Measurements from ENCODE around the gene MACROD2.

MACROD2 gene

DNA sequence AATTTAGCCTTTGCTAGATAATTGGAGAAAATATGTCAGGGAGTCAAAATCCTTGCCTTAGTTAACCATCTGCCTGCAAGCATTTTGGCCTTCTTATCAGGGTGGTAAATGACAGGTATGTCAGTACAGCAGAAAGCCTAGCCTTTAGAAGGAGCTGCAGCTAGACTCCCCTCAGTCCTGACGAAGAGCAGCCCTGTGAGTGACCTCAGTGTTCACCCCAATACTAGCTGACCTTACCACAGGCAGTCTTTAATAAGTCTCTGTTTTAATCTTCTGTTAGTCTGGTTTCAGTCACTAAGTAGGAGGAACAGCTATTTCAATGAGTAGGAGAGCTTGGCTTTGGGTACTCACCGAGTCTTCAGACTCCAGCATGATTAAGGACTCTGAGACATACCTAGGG is 682.1 kb downstream of the MACROD2 start:
- DNase-seq: no peak

DNA sequence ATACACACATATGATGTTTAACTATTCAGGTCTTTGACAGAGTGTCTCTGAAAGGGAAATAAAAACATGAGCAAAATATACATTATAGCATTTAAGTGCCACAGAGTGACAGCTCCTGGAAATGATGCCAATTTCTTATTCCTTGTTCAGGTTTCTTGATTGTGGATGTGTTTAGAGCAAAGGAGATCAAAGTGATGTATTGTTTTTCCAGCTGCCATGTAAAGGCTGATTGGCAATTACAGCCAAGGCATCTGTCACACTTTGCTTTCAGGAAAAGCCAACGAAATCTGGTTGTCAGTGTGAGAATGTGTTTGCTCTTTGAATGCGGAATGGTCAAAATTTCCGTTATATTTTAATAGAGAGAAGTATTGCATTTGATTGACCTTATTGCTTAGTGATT is 689.9 kb downstream of the MACROD2 start:
- DNase-seq: no peak

DNA sequence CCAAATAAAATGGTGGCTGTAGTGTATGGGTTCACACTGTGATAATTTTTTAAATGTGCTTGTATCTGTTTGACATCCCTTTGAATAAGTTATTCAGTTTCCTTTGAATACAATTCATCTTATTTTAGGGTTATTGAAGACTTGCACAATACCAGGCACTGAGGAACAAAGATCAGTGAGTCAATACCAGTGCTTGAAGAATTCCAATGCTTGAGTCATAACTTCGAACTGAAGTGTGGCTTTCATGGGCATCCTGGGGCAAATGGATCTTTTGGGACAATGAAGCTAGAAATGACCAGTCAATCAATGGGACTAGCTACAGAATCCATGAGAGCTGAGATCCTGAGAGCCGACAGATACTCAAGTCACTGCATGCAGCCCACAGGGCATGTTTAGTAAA is 692.0 kb downstream of the MACROD2 start:
- DNase-seq: no peak

DNA sequence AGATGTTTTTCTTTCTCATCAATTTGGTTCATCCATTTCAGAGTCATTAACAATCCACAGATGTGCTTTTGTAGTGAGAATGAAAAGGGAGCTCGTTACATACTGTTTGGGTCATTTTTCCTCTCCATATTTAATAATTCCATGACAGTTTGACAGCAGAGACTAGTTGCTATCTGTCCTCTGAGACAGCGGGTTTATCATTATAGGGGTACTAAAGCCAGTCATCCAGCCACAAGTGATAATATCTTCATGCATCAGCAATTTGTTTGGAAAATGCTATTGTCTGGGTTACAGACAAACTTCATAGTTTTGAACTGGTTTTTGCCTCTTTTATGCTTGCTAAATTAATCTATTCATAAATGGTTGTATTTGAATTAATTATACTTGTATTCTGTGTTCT is 692.7 kb downstream of the MACROD2 start:
- no peak for DNase-seq

DNA sequence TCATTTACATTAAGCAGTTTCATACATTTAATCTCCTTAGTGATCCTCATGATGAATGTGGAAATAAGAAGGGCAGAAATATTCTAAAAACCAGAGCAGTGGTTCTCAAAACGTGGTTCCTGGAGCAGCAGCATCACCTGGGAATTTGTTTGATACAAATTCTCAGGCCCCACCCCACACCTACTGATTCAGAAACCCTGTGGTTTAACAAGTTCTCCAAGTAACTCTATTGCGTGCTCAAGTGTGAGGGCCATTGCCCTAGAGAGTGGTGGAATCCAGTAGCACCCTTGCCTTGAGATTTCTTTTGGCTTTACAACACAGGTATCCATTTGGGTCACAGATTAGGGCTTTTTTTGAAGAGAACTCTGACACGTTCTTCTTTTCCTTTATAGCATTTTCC is 696.7 kb downstream of the MACROD2 start:
- no peak for DNase-seq

DNA sequence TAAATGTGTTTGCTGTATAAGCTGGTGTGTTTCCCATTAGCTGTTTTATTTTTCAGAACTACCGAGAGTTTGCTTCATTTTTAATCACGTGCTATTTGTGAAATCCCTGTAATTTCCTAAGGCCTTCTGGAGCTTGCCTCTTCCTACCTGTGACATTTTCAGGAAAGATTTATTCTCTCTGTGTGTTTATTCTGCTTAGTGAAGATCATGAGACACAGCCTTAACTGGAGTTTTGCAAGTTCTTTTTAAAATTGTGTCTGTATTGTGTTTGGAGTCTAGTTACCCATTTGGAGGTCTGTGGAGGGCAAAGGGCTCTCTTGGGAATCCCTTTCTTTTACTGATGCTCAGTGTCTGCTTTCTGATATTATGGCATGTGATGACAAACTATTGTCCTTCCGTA is 701.2 kb downstream of the MACROD2 start:
- DNase-seq: no peak

DNA sequence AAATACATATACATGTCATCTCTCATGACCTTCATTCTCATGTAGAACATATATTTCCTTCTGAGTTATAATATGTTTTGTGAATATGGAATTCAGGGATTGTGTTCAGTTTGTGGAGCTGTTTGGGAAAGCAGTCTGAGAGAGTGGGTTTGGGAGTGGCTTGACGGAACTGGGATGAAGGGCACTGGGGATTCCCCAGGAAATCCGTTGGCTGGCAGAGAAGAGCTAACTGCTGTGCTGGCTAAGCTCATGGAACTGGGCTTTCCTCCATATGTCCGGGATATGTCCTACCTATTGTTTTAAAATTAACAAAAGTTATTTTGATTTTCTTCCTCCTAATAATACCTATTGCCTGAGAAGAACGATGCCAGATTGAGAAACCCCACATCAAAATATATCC is 701.6 kb downstream of the MACROD2 start:
- no peak for DNase-seq

DNA sequence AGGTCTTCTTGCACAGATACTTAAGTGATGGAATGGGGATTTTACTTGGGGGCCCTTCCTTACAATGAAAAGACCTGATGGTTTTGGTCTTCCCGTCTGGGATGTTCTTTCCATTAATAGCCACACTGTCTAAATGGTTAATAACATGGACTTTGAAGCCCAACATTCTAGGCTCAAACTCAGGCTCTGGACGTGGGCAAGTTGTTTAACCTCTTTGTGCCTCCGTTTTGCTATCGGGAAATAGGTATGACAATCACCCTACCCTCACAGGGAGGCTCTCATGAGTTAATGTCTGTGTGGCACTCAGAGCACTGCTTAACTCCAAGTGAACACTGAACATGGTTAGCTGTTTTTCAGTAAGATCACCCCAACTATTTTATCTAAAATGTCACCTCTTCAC is 702.8 kb downstream of the MACROD2 start:
- no peak for DNase-seq

DNA sequence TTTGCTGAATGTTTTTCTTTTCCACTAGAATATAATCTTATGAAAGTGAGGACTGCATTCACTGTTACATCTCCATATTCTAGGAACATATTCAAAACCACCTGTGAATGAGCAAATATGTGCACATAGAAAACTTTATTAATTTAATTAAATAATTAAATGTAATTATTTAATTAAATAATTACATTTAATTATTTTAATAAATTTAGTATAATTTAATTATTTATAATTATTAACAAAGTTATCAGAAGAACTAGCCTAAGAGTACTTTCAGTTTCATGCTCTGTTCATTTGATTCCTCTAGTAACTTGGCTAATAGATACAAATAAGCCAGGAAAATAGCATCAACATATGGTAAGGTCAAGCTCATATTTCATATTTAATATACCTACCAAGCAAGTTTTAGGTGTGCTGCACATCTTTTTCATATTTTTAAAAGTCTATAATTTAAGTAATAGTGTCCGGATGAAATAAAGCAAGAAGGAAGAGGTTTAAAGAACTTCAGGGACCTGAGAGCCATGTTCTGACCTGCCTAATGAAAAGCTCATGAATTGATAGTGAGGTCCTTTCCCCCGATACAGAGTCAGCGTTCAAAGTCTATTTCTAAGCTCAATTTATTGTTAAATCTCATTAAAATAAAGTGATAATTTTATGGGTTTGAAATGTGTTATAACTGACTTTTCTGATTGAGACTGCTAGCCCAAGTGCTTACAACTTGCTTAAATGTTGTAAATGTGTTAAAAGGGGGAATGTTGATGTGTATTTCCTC is 703.5 kb downstream of the MACROD2 start:
- DNase-seq: no peak

DNA sequence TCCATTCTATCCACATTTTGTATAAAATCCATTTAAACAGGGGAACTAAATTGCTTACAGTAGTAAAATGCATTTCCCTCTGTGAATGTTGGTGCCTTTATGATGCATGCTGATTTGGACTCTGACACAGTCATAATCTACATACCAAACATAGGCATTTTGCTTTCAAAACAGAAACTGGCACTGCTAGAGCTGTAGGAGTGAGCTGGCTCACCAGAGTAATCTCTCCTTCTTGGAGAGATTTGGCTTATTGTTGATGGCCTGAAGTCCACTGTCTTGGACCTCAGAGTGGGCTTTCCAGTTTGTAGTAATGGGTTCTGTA is 705.3 kb downstream of the MACROD2 start:
- DNase-seq: peak; percentile 10

DNA sequence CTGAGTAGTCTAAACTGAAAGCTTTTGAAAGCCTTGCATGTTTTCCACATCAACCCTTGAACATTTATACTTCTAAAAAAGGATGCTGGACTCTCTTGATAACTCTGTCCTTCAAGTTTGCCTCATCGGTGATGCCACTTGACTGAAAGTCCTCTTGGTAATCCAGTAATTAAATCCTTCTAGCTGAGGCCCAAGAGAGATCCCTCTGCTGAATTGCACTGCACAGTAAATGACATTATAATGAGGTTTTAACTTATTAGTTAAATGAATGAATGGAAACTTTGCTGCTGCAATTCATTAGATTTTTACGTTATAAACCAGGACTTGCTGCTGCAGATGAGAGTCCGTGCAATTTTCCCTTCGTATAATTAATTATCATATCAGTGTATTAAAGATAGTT is 706.0 kb downstream of the MACROD2 start:
- DNase-seq: no peak

DNA sequence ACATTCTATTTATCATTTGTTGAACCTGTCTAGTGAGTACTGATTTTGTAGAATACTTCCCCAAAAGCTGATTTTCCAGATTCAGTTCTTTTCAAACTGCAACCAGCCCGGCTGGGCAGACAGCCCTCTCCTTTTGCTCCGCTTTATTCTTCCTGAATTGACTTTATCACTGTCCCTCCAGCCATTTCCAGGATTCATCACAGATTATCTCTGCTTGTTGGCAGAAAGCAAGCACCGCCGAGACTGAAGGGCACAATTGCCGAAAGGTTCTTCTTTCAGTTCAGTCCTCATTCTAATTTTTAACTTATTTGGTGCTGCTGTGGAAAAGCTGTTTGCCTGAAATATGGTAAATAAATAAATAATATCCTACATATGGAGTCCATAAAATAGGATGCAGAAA is 711.2 kb downstream of the MACROD2 start:
- no peak for DNase-seq

DNA sequence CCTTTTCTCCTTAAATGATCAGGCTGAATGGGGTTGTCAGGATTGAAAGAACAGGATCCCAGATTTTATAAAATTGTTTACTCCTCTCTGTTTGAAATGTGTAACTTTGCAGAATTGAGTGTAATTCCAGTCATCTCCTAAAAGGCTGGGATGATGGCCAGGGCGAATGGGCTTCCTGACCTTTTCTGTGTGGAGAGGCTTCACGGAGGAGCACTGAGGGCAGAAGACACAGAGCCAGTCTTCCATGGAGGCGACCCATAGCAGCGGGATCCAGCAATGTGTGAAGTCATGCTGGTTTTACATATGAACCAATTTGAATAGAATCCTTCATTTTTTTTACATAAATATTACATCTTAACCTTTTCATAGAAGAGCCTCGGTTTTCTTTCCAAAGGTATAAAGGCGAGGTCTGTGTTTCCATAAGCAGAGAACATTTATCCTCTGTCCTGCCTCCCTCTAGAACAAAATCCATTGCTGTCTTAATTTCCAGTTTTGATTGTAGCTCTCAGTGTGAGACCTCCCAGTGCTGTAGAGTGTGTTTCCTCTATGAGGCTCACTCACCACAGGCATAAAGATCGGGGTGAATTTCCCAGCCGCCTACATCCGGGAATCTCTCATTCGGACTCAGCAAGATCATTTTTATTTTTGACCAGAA is 711.8 kb downstream of the MACROD2 start:
- DNase-seq: no peak

DNA sequence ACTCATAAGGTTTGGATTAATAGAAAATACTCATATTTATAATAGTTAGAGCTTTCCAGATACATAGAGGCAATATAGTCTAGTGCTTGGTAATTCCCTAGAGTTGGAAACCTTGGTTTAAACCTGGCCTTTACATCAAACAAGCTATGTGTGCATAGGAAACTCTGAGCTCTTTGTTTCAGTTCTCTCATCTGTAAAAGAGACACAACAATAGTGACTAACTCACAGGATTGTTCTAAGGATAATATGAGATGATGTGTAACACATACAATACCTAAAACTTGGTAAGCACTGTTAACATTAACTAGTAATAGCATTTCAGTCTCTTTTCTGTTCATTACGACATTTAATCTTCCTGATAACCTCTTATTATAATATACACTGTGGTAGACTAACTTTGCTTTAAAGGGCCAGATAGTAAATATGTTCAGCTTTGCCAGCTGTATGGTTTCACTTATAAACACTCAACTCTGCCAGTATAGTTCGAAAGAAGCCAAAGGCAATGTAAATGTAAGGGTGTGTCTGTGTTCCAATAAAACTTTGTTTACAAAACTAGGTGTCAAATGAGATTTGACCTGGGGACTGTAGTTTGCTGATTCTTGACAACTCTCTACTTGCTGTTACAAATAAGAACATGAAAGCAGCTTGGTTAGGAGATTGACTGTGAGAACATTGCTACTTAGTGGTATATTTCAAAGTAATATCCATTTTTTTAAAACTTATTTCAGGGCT is 712.7 kb downstream of the MACROD2 start:
- DNase-seq: no peak

DNA sequence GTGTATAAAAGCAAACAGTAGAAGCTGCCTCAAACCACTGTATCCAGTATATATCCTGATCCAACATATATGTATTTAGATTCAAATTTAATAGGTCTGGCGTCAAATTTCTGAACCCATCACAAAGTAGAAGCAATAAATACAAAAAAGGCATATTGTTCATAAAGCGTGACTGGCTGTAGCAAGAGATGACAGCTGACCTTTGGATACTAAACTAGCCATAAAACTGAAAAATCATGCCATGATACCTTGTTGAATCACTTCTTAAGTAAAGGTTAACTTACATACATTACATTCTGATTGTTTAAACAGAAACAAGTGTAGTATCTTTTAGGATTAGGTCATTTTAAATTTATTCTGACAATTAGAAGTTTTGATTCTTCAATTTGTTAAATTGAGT is 714.1 kb downstream of the MACROD2 start:
- no peak for DNase-seq

DNA sequence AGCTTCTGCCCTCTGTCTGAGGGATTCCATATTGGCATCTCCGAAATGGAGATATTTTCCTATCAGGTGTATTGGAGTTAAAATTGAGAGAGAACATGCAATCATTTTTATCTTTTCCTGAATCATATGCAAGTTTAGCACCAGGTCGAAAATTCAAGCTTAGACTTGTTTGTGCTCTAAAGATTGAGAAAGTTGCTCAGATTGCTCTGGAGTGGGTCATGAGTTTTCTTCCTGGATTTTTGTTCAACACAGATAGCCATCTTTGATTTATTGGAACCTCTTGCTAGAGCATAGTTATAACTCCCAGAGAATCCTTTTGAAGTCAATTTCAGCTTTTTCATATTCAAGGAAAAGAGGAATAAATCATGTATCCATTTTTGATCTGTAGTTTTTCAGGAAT is 715.6 kb downstream of the MACROD2 start:
- no peak for DNase-seq

DNA sequence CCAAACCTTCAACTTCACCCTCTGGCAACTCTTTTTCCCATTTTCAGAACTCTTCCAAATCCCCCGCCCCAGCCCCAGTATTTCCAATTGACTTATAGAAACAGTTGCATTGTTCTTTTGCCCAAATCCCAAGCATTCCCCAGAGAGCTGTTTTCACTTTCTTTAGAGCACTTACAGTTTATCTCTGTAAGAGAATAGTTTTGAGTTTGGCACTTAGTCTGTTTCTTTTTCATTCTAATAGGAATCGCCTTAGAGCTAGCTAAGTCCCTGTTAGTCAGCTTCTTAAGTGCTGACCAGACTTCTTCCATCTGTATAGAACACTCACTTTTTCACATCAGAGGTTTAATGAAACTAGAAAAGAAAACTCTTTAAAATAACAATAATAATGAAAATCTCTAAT is 716.3 kb downstream of the MACROD2 start:
- no peak for DNase-seq

DNA sequence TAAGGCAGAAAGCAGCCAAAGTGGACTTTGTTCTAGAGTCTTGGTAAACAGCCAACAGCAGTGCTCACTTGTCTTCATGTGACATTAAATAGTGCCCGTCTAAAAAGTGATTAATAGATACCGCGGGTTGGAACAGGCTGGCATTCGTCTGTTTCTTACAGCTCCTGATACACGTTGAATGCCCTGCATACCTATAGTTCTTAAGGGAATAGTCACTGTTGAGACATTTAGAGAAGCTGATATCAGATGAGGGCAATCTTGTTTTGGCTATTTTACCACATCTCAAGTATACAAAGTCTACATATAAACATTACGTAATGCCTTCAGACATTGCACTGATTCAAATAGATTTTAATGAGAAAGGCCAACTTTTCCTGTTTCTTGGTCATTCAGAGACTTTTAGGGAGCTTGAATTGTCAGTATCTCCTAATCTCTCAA is 717.0 kb downstream of the MACROD2 start:
- DNase-seq: peak; percentile 8

DNA sequence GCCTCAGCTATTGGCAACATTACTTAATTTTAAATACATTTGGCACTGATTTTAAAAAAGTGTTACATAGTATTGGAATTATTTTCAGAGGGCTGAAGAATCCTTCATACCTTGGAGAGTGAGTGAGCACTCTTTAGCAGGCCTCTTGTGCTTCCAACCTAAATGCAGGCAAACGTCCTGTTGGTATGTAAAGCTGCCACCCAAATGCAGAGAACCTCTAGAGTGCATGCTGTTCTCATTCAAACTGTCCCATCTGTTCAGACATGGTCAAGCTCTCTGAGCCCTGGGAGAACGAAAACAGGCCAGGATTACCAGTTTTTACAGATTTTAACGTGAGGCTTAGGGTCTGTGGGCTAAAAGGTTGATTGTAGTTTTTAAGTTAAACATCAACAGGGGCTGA is 720.1 kb downstream of the MACROD2 start:
- DNase-seq: no peak

DNA sequence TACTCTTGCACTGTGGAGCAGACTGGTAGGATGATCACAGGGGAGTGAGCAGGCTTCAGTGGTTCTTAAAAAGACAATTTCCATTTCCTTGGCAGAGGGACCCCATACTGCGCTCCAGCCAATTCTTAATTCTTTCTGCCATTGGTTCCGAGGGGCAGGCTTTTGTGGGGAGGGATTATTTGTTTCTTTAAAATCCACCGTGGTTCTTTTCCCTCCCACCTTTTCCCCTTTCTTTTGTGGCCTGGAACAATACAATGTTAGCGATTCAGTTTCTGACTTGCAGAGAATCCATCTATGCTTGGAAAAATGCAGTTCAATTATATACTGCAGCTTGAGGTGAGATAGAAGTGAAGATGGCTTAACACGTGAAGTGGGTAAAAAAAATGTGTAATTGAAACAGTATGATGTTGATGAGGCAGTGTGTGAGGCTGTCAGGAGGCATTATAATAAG is 721.1 kb downstream of the MACROD2 start:
- DNase-seq: no peak

DNA sequence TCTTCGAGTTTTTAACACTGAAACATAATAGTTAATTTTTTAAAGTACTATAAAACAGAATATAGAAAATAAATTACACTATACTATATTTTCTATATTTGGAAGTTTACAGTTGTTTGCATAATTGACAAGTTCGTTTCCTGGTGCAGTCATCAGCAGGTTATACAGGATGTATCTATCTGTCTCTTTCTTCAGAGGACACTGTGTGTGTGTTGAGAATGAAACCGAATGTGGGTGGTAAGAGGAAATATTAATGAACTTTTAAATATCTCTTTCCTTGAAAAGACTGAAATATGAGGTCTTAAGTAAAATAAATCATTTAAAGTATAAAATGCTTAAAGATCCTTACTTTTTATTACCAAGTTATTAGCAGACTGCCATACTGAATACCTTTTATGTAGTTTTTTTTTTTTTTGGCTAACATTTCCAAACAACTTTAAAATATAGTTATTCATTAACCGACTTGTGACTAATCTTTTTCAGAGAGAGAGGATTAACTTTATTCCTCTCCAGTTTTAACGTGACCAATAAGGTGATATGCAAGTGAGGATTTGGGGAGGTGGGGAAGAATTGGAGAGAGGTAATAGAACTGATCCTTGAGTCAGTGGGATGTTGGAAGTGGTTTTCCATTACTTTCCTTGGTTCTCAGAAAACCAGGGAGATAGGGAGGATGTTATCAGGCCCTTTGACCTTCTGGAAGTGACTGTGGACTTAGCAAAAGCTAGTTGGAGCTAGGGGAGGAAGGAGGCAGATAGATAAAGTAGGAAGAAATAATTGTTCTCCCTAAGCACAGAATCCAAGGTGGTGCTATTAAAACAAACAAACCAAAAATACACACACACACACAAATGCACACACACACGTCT is 722.1 kb downstream of the MACROD2 start:
- no peak for DNase-seq

DNA sequence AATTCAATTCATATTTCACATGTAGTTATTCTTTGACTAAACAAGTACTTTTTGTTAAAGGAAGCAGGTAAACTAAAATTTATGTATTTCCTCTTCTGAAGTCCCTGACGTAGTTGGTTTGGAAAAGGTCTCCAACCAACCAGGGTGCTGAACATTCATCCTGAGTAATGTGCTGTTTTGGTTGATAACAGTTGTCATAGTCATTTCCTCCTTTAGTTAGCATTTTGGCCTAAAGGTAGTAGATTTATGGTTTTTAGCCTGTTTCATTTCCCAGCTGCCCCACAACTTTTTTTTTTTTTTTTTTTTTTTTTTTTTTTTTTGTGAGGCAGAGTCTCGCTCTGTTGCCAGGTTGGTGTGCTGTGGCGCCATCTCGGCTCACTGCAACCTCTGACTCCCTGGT is 724.9 kb downstream of the MACROD2 start:
- DNase-seq: no peak

DNA sequence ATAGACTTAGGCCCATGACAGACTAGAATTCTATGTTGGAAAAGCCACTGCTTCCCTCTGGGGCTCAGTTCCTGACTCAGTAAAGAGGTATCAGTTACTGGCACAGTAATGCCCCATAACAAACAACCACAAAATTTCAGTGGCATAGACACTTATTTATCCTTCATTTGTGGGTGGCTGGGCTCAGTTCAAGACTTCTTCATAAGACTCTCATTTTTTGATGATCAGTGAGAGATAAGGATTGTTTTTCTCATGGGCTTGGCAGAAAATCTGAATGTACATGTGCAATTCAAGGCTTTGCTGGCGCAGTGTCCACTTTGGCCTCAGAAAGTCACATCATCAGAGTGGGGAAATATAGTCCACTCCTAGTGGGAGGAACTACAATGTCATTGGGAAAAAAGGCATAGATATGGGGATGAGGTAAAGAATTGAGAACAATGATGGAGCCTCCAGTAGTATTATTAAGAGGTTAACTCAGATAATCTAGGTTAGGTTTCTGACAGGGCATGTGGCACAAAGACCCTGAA is 726.7 kb downstream of the MACROD2 start:
- DNase-seq: no peak

Measured in amniotic stem cell (primary cell).